GM23338 (cell line): ENCODE measurements around the gene BTN2A1. TPM values are rescaled to one million over a fixed set of nuclear protein-coding genes. Genes with fewer than 3 reads are reported as not detected.
A peak's percentile ranks its signal among the peaks of the same experiment; 100 is the strongest.

Source experiments
- ATAC-seq: fragments of 200-7000 bp; cut with Tn5 transposase; 3 replicates; pipeline ENCODE4 v1.9.1; 2020
- DNase-seq: peaks from one replicate; pipeline ENCODE4 v3.0.0-alpha.2; 2015; ENCODE audit warnings: low spot score
- H2AFZ ChIP-seq: fragments of 200-600 bp; sonication (generic); 2 replicates; pipeline ENCODE4 v1.8.0; 2016; ENCODE audit warnings: antibody characterized with exemption, mild to moderate bottlenecking, moderate library complexity
- H3F3A ChIP-seq: fragments of 200-600 bp; sonication (generic); replicated peaks from 2 replicates; pipeline ENCODE4 v1.8.0; 2017; ENCODE audit warnings: antibody characterized with exemption, mixed run types, low read depth
- H3K27ac ChIP-seq: fragments of 200-600 bp; sonication (generic); 2 replicates; pipeline ENCODE4 v1.6.1; 2016; ENCODE audit warnings: low read depth
- H3K27me3 ChIP-seq: fragments of 200-600 bp; sonication (generic); 2 replicates; pipeline ENCODE4 v1.8.0; 2016; ENCODE audit warnings: mild to moderate bottlenecking, mixed run types, moderate library complexity; ENCODE audit not compliant: insufficient read depth
- H3K36me3 ChIP-seq: fragments of 200-600 bp; sonication (generic); 2 replicates; pipeline ENCODE4 v1.8.0; 2016; ENCODE audit warnings: mild to moderate bottlenecking; ENCODE audit not compliant: insufficient read depth
- H3K4me1 ChIP-seq: fragments of 200-600 bp; sonication (generic); 2 replicates; pipeline ENCODE4 v1.8.0; 2016; ENCODE audit warnings: mild to moderate bottlenecking, moderate library complexity; ENCODE audit not compliant: insufficient read depth
- H3K4me2 ChIP-seq: fragments of 200-600 bp; sonication (generic); 2 replicates; pipeline ENCODE4 v1.7.1; 2017; ENCODE audit warnings: mixed run types
- H3K4me3 ChIP-seq: fragments of 200-600 bp; sonication (generic); 2 replicates; pipeline ENCODE4 v1.6.1; 2016; ENCODE audit warnings: mixed run types
- H3K79me2 ChIP-seq: fragments of 200-600 bp; sonication (generic); replicated peaks from 2 replicates; pipeline ENCODE4 v1.8.0; 2017; ENCODE audit warnings: mild to moderate bottlenecking; ENCODE audit not compliant: insufficient read depth
- H3K9me2 ChIP-seq: fragments of 200-600 bp; sonication (generic); 2 replicates; pipeline ENCODE4 v1.8.0; 2017; ENCODE audit not compliant: insufficient read depth
- H4K20me1 ChIP-seq: fragments of 200-600 bp; sonication (generic); replicated peaks from 2 replicates; pipeline ENCODE4 v1.8.0; 2017; ENCODE audit warnings: mild to moderate bottlenecking; ENCODE audit not compliant: insufficient read depth
- H3K27ac Mint-ChIP-seq: 2 replicates; pipeline ENCODE4 v1.8.0; 2020; ENCODE audit warnings: inconsistent platforms, mild to moderate bottlenecking, moderate library complexity, mixed read lengths
- H3K27me3 Mint-ChIP-seq: 3 replicates; pipeline ENCODE4 v1.8.0; 2022; ENCODE audit warnings: low read depth, mild to moderate bottlenecking, moderate library complexity, mixed read lengths, inconsistent platforms; ENCODE audit not compliant: insufficient read depth, poor library complexity
- H3K36me3 Mint-ChIP-seq: 3 replicates; pipeline ENCODE4 v1.8.0; 2021; ENCODE audit warnings: low read depth, mild to moderate bottlenecking, inconsistent platforms, moderate library complexity, mixed read lengths
- H3K4me1 Mint-ChIP-seq: 3 replicates; pipeline ENCODE4 v1.8.0; 2020; ENCODE audit warnings: mild to moderate bottlenecking, inconsistent platforms, mixed read lengths
- H3K4me3 Mint-ChIP-seq: 3 replicates; pipeline ENCODE4 v1.8.0; 2021; ENCODE audit warnings: moderate library complexity, mild to moderate bottlenecking, inconsistent platforms, mixed read lengths
- H3K9me3 Mint-ChIP-seq: 3 replicates; pipeline ENCODE4 v1.8.0; 2020; ENCODE audit warnings: moderate library complexity, mild to moderate bottlenecking, inconsistent platforms, mixed read lengths
- CREB1 ChIP-seq: fragments of 250-450 bp; sonication (Bioruptor Pico); IDR thresholded peaks from 2 replicates; pipeline ENCODE4 v1.5.0; 2020; ENCODE audit warnings: low read depth, mild to moderate bottlenecking, moderate library complexity
- CTCF ChIP-seq, 2 experiments: fragments of 200-600 bp in 1 of 2; sonication (generic) in 1 of 2; conservative IDR thresholded peaks; 2 replicates each; pipeline versions ENCODE4 v1.5.1 to v1.6.1; 2016 to 2017; ENCODE audit warnings: antibody characterized with exemption in 2 of 2, low read depth in 2 of 2, mild to moderate bottlenecking in 2 of 2, moderate library complexity in 1 of 2
- EZH2 ChIP-seq: fragments of 200-600 bp; sonication (generic); IDR thresholded peaks from one replicate; pipeline ENCODE4 v1.8.0; 2017; ENCODE audit warnings: antibody characterized with exemption, mild to moderate bottlenecking, low read depth; ENCODE audit not compliant: unreplicated experiment
- POLR2AphosphoS5 ChIP-seq: IDR thresholded peaks from 2 replicates; pipeline ENCODE4 v1.6.1; 2016; ENCODE audit warnings: antibody characterized with exemption, low read depth
- REST ChIP-seq: IDR thresholded peaks from one replicate; pipeline ENCODE4 v1.6.1; 2018; ENCODE audit warnings: antibody characterized with exemption; ENCODE audit not compliant: unreplicated experiment
- STAT1 ChIP-seq: IDR thresholded peaks from one replicate; pipeline ENCODE4 v1.6.1; 2016; ENCODE audit warnings: antibody characterized with exemption; ENCODE audit not compliant: unreplicated experiment
- ZNF114 ChIP-seq: fragments of 250-450 bp; sonication (Bioruptor Pico); IDR thresholded peaks from 2 replicates; pipeline ENCODE4 v1.5.0; 2020; ENCODE audit warnings: mild to moderate bottlenecking, moderate library complexity
- ZNF331 ChIP-seq: fragments of 250-450 bp; sonication (Bioruptor Pico); IDR thresholded peaks from 2 replicates; pipeline ENCODE4 v1.5.0; 2020; ENCODE audit warnings: low read depth, mild to moderate bottlenecking, moderate library complexity
- polyA plus RNA-seq: library from polyadenylated mRNA; unstranded; fragments of >200 nt; fragmentation: Nextera tagmentation; extraction: Ambion mirVana; gene quantifications from 2 replicates; pipeline ENCODE4 v1.2.1, GENCODE V29; 2016
- total RNA-seq: library from RNA; depleted of rRNA; stranded (reverse); fragments of >200 nt; shearing (Covaris generic); gene quantifications from 2 replicates; pipeline ENCODE4 v1.2.3, GENCODE V29; 2014

Gene BTN2A1
- total and polyA plus RNA-seq, 2 experiments from 2014 or later: 6.3 to 7.0 TPM

- Histone ChIP-seq H4K20me1 (no peaks in the 10 kb centered on the region), H3K27me3 (no peaks in the 10 kb centered on the region), H3F3A (no peaks in the 10 kb centered on the region), H3K4me1 (no peaks in the 10 kb centered on the region), H3K79me2 (no peaks in the 10 kb centered on the region), H3K4me2 (no peak overlapping the region), H3K9me2 (0 out of 2 replicates have a peak, but pooled peaks cover 5% of the 10 kb centered on the region), H3K36me3 (no peaks in the 10 kb centered on the region), H2AFZ (no peak overlapping the region), H3K27ac (no peak overlapping the region), H3K4me3 (no peak overlapping the region)
- H3K4me3 Mint-ChIP-seq: no peak overlapping the region
- no peaks in the 10 kb centered on the region for H3K36me3 Mint-ChIP-seq
- H3K9me3 Mint-ChIP-seq: no peaks in the 10 kb centered on the region
- DNase-seq (peak; percentile 39), ATAC-seq (peak; percentile 85)
- H3K27me3 Mint-ChIP-seq: no peaks in the 10 kb centered on the region
- H3K27ac Mint-ChIP-seq: no peak overlapping the region
- H3K4me1 Mint-ChIP-seq: no peaks in the 10 kb centered on the region
- TF ChIP-seq CTCF (conservative IDR thresholded peaks at IDR 0.05; ENCODE audit: low read depth in 2 of 2) (peak in 1 of 2 experiments; percentile 33; a peak in 1 of 4 replicates), ZNF331 (CRISPR knock-in tag) (no peak)
Observed at GRCh38 chr6:26493258-26493657, 35.5 kb downstream of the BTN2A1 start.

- Histone ChIP-seq H3K4me3 (no peak overlapping the region), H3K27ac (no peak overlapping the region), H3K4me2 (no peak overlapping the region), H3K36me3 (no peaks in the 10 kb centered on the region), H4K20me1 (no peaks in the 10 kb centered on the region), H2AFZ (0 out of 2 replicates have a peak overlapping the region, but pooled peaks have one; percentile 23), H3F3A (no peaks in the 10 kb centered on the region), H3K4me1 (no peaks in the 10 kb centered on the region), H3K9me2 (0 out of 2 replicates have a peak, but pooled peaks cover 5% of the 10 kb centered on the region), H3K27me3 (no peaks in the 10 kb centered on the region), H3K79me2 (no peaks in the 10 kb centered on the region)
- H3K9me3 Mint-ChIP-seq: no peaks in the 10 kb centered on the region
- H3K27ac Mint-ChIP-seq: no peak overlapping the region
- H3K36me3 Mint-ChIP-seq: no peaks in the 10 kb centered on the region
- no peaks in the 10 kb centered on the region for H3K27me3 Mint-ChIP-seq
- ATAC-seq (no peak), DNase-seq (no peak)
- H3K4me3 Mint-ChIP-seq: no peak overlapping the region; the same call in 2 of the 3 replicates
- H3K4me1 Mint-ChIP-seq: no peaks in the 10 kb centered on the region
- TF ChIP-seq STAT1: no peak
- TF ChIP-seq ZNF114 (CRISPR knock-in tag): no peak
- TF ChIP-seq CREB1: no peak
- TF ChIP-seq POLR2AphosphoS5: no peak
Observed at GRCh38 chr6:26494117-26494516, 36.4 kb downstream of the BTN2A1 start.

- H3K36me3 Mint-ChIP-seq: no peaks in the 10 kb centered on the region
- H3K4me1 Mint-ChIP-seq: peaks cover 3% of the 10 kb centered on the region; the same call in 2 of the 3 replicates
- Histone ChIP-seq H3F3A (peaks cover under 1% of the 10 kb centered on the region; the same call in 1 of the 2 replicates), H3K9me2 (0 out of 2 replicates have a peak, but pooled peaks cover 5% of the 10 kb centered on the region), H3K27ac (no peak overlapping the region), H2AFZ (no peak overlapping the region), H3K36me3 (no peaks in the 10 kb centered on the region), H4K20me1 (no peaks in the 10 kb centered on the region), H3K27me3 (peaks cover 2% of the 10 kb centered on the region), H3K4me3 (no peak overlapping the region), H3K4me1 (no peaks in the 10 kb centered on the region; the same call in 1 of the 2 replicates), H3K79me2 (no peaks in the 10 kb centered on the region), H3K4me2 (no peak overlapping the region)
- no peak overlapping the region for H3K4me3 Mint-ChIP-seq
- H3K27ac Mint-ChIP-seq: no peak overlapping the region
- TF ChIP-seq REST: no peak
- no peak for TF ChIP-seq EZH2
- TF ChIP-seq CREB1: no peak
- TF ChIP-seq POLR2AphosphoS5: no peak
- no peak for TF ChIP-seq STAT1
- H3K9me3 Mint-ChIP-seq: no peaks in the 10 kb centered on the region
- H3K27me3 Mint-ChIP-seq: peaks cover 2% of the 10 kb centered on the region
- DNase-seq (no peak), ATAC-seq (no peak)
Observed at GRCh38 chr6:26495281-26495680, 37.5 kb downstream of the BTN2A1 start.
